ENCODE data around the gene LITAF. TPM values are rescaled to one million over a fixed set of nuclear protein-coding genes. Genes with fewer than 3 reads are reported as not detected.

The LITAF gene
- polyA plus RNA-seq, 1 of the 3 experiments (the other 2 are of a cell fraction): 45.7 TPM

DNA sequence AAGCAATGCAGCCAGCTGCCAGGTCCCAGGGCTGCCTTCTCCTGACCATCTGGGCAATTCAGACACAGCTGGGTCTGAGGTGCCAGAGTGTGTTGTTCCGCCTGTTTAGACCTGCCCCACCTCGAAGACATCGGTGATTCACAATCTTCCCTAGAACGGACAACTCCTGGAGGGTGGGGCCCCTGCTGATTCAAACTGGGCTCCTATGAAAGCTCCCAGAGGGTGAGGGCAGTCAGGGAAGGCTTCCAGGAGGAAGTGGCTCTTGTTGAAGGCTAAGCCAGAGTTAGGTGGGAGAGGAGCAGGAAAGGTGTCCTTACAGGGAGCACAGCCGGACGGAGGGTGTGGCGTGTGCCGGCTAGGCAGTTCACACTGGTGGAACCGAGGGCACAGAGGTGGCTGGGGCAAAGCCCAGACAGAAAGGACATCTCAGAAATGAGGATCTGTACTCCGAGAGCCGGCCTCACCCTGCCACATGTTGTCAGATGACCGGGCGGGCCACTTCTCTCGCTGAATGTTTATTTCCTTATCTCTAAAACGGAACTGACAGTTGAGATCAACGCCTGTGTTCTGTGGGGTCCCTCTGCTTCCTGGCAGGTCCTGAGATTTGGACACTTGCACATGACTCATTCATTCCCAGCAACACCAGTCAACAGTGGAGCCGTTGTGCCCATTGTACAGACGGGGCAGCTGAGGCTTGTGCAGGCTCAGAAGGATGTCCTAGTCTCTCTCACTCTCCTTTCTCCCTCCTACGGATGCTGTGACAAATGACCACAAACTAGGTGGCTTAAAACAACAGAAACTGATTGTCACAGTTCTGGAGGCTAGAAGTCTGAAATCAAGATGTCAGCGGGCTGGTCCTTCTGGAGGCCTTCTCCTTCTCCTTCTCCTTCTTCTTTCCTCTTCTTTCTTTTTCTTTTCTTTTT lies 26.9 kb upstream of the LITAF start:
- Histone ChIP-seq H3K9me2 (no peaks in the 10 kb centered on the region), H3F3A (replicated peaks; ENCODE audit: insufficient read depth) (no peaks in the 10 kb centered on the region), H3K27me3 (ENCODE audit: insufficient read depth) (no peaks in the 10 kb centered on the region), H2AFZ (ENCODE audit: low read depth) (no peak overlapping the region), H3K9ac (no peak overlapping the region), H3K4me2 (no peak overlapping the region), H3K79me2 (ENCODE audit: insufficient read depth) (no peaks in the 10 kb centered on the region), H3K4me3 (ENCODE audit: low read depth in 2 of 2, low read length in 1 of 2) (no peak overlapping the region), H3K4me1 (ENCODE audit: control insufficient read depth in 1 of 2, insufficient read depth in 2 of 2, low read depth in 1 of 2, low read length in 1 of 2) (no peaks in the 10 kb centered on the region), H4K20me1 (ENCODE audit: insufficient read depth) (no peaks in the 10 kb centered on the region), H3K27ac (ENCODE audit: low read depth in 2 of 2, low read length in 1 of 2) (no peak overlapping the region), H3K9me3 (no peaks in the 10 kb centered on the region), H3K36me3 (replicated peaks in 1 of 2; ENCODE audit: control insufficient read depth in 1 of 2, insufficient read depth in 2 of 2, low read length in 1 of 2) (no peaks in the 10 kb centered on the region)
- POLR2A ChIA-PET: no interaction called here
- CTCF ChIA-PET: no interaction called here
- WGBS (ENCODE audit: low lambda C conversion rate): 82% methylated on average over 19 of the region's 20 CpGs
- TF ChIP-seq, protein P1, sequence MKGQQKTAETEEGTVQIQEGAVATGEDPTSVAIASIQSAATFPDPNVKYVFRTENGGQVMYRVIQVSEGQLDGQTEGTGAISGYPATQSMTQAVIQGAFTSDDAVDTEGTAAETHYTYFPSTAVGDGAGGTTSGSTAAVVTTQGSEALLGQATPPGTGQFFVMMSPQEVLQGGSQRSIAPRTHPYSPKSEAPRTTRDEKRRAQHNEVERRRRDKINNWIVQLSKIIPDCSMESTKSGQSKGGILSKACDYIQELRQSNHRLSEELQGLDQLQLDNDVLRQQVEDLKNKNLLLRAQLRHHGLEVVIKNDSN (IDR thresholded peaks at IDR 0.05; ENCODE audit: borderline replicate concordance, low read depth): no peak
- TF ChIP-seq MXI1 (IDR thresholded peaks at IDR 0.05; ENCODE audit: low read depth, low read length) (no peak), POLR2AphosphoS5 (IDR thresholded peaks at IDR 0.05; ENCODE audit: low read depth, low read length) (no peak), JUND (IDR thresholded peaks at IDR 0.05) (no peak)
- DNase-seq: no peak

DNA sequence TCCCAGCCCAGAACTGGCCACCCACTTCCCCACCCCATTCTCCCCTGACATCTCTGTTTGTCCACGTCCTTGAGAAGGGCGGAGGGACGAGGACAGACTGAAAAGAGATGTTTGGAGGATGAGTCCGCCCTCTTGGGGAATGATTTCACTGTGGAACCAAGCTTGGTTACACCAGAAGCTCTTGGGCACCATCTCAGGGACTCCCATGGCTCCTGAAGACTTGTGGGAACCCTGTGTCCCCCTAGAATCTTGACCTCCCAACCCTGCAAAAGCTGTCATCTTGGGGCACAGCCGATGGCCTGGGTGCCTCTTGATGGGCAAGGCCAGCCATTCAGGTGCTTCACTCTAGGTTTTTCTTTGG lies 25.9 kb upstream of the LITAF start:
- no peak overlapping the region for H3K9ac ChIP-seq
- H3K9me2 ChIP-seq: no peaks in the 10 kb centered on the region
- no peaks in the 10 kb centered on the region for H3K9me3 ChIP-seq
- H4K20me1 ChIP-seq (ENCODE audit: insufficient read depth): no peaks in the 10 kb centered on the region
- POLR2A ChIA-PET: no interaction called here
- CTCF ChIA-PET: no interaction called here
- 78% methylated on average over 5 of the region's 5 CpGs for WGBS (ENCODE audit: low lambda C conversion rate)
- no peaks in the 10 kb centered on the region for H3K36me3 ChIP-seq (replicated peaks in 1 of 2; ENCODE audit: control insufficient read depth in 1 of 2, insufficient read depth in 2 of 2, low read length in 1 of 2)
- no peak overlapping the region for H3K4me2 ChIP-seq
- no peaks in the 10 kb centered on the region for H3K79me2 ChIP-seq (ENCODE audit: insufficient read depth)
- no peak overlapping the region for H2AFZ ChIP-seq (ENCODE audit: low read depth)
- no peak for DNase-seq
- no peaks in the 10 kb centered on the region for H3K4me1 ChIP-seq (ENCODE audit: control insufficient read depth in 1 of 2, insufficient read depth in 2 of 2, low read depth in 1 of 2, low read length in 1 of 2)
- no peak overlapping the region for H3K4me3 ChIP-seq (ENCODE audit: low read depth in 2 of 2, low read length in 1 of 2)
- H3K27ac ChIP-seq (ENCODE audit: low read depth in 2 of 2, low read length in 1 of 2): no peak overlapping the region
- H3K27me3 ChIP-seq (ENCODE audit: insufficient read depth): no peaks in the 10 kb centered on the region
- no peaks in the 10 kb centered on the region for H3F3A ChIP-seq (replicated peaks; ENCODE audit: insufficient read depth)
- TF ChIP-seq GATA2 (CRISPR knock-in tag; IDR thresholded peaks at IDR 0.05): no peak
- TF ChIP-seq, protein P2, sequence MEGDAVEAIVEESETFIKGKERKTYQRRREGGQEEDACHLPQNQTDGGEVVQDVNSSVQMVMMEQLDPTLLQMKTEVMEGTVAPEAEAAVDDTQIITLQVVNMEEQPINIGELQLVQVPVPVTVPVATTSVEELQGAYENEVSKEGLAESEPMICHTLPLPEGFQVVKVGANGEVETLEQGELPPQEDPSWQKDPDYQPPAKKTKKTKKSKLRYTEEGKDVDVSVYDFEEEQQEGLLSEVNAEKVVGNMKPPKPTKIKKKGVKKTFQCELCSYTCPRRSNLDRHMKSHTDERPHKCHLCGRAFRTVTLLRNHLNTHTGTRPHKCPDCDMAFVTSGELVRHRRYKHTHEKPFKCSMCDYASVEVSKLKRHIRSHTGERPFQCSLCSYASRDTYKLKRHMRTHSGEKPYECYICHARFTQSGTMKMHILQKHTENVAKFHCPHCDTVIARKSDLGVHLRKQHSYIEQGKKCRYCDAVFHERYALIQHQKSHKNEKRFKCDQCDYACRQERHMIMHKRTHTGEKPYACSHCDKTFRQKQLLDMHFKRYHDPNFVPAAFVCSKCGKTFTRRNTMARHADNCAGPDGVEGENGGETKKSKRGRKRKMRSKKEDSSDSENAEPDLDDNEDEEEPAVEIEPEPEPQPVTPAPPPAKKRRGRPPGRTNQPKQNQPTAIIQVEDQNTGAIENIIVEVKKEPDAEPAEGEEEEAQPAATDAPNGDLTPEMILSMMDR (IDR thresholded peaks at IDR 0.05): no peak
- no peak for TF ChIP-seq GABPA (IDR thresholded peaks at IDR 0.05; ENCODE audit: low read depth)
- TF ChIP-seq, protein P3, sequence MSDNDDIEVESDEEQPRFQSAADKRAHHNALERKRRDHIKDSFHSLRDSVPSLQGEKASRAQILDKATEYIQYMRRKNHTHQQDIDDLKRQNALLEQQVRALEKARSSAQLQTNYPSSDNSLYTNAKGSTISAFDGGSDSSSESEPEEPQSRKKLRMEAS (IDR thresholded peaks at IDR 0.05; ENCODE audit: low read depth): no peak
- TF ChIP-seq, protein P4, sequence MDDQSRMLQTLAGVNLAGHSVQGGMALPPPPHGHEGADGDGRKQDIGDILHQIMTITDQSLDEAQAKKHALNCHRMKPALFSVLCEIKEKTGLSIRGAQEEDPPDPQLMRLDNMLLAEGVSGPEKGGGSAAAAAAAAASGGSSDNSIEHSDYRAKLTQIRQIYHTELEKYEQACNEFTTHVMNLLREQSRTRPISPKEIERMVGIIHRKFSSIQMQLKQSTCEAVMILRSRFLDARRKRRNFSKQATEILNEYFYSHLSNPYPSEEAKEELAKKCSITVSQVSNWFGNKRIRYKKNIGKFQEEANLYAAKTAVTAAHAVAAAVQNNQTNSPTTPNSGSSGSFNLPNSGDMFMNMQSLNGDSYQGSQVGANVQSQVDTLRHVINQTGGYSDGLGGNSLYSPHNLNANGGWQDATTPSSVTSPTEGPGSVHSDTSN (IDR thresholded peaks at IDR 0.05): no peak
- no peak for TF ChIP-seq TAF1 (IDR thresholded peaks at IDR 0.05; ENCODE audit: borderline replicate concordance, low read depth, low read length)
- no peak for TF ChIP-seq CHD2 (IDR thresholded peaks at IDR 0.05; ENCODE audit: low read length, partially characterized antibody)
- TF ChIP-seq, protein P1 (IDR thresholded peaks at IDR 0.05; ENCODE audit: borderline replicate concordance, low read depth): no peak
- no peak for TF ChIP-seq FOXJ3 (CRISPR knock-in tag; IDR thresholded peaks at IDR 0.05)
- no peak for TF ChIP-seq EP300 (IDR thresholded peaks at IDR 0.05; ENCODE audit: borderline replicate concordance in 1 of 2, low read depth in 1 of 2, low read length in 1 of 2)
- TF ChIP-seq MEF2A (IDR thresholded peaks at IDR 0.05; ENCODE audit: borderline replicate concordance, low read depth): no peak
- no peak for TF ChIP-seq JUND (IDR thresholded peaks at IDR 0.05)
- no peak for TF ChIP-seq EZH2phosphoT487 (IDR thresholded peaks at IDR 0.05; ENCODE audit: borderline replicate concordance, low read depth)
- TF ChIP-seq RXRA (IDR thresholded peaks at IDR 0.05; ENCODE audit: borderline replicate concordance, low read depth): no peak
- TF ChIP-seq, protein P5, sequence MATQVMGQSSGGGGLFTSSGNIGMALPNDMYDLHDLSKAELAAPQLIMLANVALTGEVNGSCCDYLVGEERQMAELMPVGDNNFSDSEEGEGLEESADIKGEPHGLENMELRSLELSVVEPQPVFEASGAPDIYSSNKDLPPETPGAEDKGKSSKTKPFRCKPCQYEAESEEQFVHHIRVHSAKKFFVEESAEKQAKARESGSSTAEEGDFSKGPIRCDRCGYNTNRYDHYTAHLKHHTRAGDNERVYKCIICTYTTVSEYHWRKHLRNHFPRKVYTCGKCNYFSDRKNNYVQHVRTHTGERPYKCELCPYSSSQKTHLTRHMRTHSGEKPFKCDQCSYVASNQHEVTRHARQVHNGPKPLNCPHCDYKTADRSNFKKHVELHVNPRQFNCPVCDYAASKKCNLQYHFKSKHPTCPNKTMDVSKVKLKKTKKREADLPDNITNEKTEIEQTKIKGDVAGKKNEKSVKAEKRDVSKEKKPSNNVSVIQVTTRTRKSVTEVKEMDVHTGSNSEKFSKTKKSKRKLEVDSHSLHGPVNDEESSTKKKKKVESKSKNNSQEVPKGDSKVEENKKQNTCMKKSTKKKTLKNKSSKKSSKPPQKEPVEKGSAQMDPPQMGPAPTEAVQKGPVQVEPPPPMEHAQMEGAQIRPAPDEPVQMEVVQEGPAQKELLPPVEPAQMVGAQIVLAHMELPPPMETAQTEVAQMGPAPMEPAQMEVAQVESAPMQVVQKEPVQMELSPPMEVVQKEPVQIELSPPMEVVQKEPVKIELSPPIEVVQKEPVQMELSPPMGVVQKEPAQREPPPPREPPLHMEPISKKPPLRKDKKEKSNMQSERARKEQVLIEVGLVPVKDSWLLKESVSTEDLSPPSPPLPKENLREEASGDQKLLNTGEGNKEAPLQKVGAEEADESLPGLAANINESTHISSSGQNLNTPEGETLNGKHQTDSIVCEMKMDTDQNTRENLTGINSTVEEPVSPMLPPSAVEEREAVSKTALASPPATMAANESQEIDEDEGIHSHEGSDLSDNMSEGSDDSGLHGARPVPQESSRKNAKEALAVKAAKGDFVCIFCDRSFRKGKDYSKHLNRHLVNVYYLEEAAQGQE (IDR thresholded peaks at IDR 0.05; ENCODE audit: low read depth, low read length): no peak

Measured in SK-N-SH (cell line).